Measurements from ENCODE around the gene PLB1. TPM values are rescaled to one million over a fixed set of nuclear protein-coding genes. Genes with fewer than 3 reads are reported as not detected.
A peak's percentile ranks its signal among the peaks of the same experiment; 100 is the strongest.

PLB1 gene
- total RNA-seq, 1 donor from 2014 or later = 2.2 TPM

GRCh38 chr2:28626376-28626775, 130.5 kb downstream of the PLB1 start:
- no peak for DNase-seq (ENCODE audit: low spot score in 2 of 2, unreplicated experiment in 2 of 2)
- H3K27me3 Mint-ChIP-seq (ENCODE audit: low read depth) = no peaks in the 10 kb centered on the region
- no peak overlapping the region for H3K27ac Mint-ChIP-seq
- no peaks in the 10 kb centered on the region for H3K36me3 Mint-ChIP-seq
- H3K4me1 Mint-ChIP-seq = peaks cover 33% of the 10 kb centered on the region
- H3K9me3 Mint-ChIP-seq = no peaks in the 10 kb centered on the region
- H3K4me3 Mint-ChIP-seq = no peak overlapping the region
- TF ChIP-seq CTCF (IDR thresholded peaks at IDR 0.05; ENCODE audit: unreplicated experiment) = no peak

- H3K27ac Mint-ChIP-seq = peak overlapping the region; percentile 36
- H3K27me3 Mint-ChIP-seq (ENCODE audit: low read depth) = no peaks in the 10 kb centered on the region
- H3K9me3 Mint-ChIP-seq = no peaks in the 10 kb centered on the region
- no peak overlapping the region for H3K4me3 Mint-ChIP-seq
- no peaks in the 10 kb centered on the region for H3K36me3 Mint-ChIP-seq
- no peak for DNase-seq (ENCODE audit: low spot score in 2 of 2, unreplicated experiment in 2 of 2)
- peaks cover 27% of the 10 kb centered on the region for H3K4me1 Mint-ChIP-seq
- TF ChIP-seq CTCF (IDR thresholded peaks at IDR 0.05; ENCODE audit: unreplicated experiment) = no peak
Measured at GRCh38 chr2:28626891-28627421, 131.1 kb downstream of the PLB1 start.

- H3K36me3 Mint-ChIP-seq = no peaks in the 10 kb centered on the region
- H3K4me1 Mint-ChIP-seq = peaks cover 26% of the 10 kb centered on the region
- no peaks in the 10 kb centered on the region for H3K9me3 Mint-ChIP-seq
- no peak for TF ChIP-seq CTCF (IDR thresholded peaks at IDR 0.05; ENCODE audit: unreplicated experiment)
- no peaks in the 10 kb centered on the region for H3K27me3 Mint-ChIP-seq (ENCODE audit: low read depth)
- no peak overlapping the region for H3K4me3 Mint-ChIP-seq
- DNase-seq (ENCODE audit: low spot score in 2 of 2, unreplicated experiment in 2 of 2) = no peak
- no peak overlapping the region for H3K27ac Mint-ChIP-seq
Measured at GRCh38 chr2:28627722-28628480, 132.0 kb downstream of the PLB1 start.

GRCh38 chr2:28628506-28628905, 132.6 kb downstream of the PLB1 start:
- Mint-ChIP-seq H3K27me3 (ENCODE audit: low read depth) (no peaks in the 10 kb centered on the region), H3K4me3 (no peak overlapping the region), H3K27ac (no peak overlapping the region), H3K4me1 (peaks cover 26% of the 10 kb centered on the region), H3K9me3 (no peaks in the 10 kb centered on the region), H3K36me3 (no peaks in the 10 kb centered on the region)
- DNase-seq (ENCODE audit: low spot score in 2 of 2, unreplicated experiment in 2 of 2) = no peak
- no peak for TF ChIP-seq CTCF (IDR thresholded peaks at IDR 0.05; ENCODE audit: unreplicated experiment)

GRCh38 chr2:28628987-28629386, 133.1 kb downstream of the PLB1 start:
- Mint-ChIP-seq H3K27ac (no peak overlapping the region), H3K9me3 (no peaks in the 10 kb centered on the region), H3K36me3 (no peaks in the 10 kb centered on the region), H3K27me3 (ENCODE audit: low read depth) (no peaks in the 10 kb centered on the region), H3K4me1 (peaks cover 29% of the 10 kb centered on the region), H3K4me3 (no peak overlapping the region)
- TF ChIP-seq CTCF (IDR thresholded peaks at IDR 0.05; ENCODE audit: unreplicated experiment) = no peak
- DNase-seq (ENCODE audit: low spot score in 2 of 2, unreplicated experiment in 2 of 2) = no peak

All from mesothelial cell of epicardium (in vitro differentiated cells).